K562 (cell line): Measurements from ENCODE around the gene ZNF521. TPM values are rescaled to one million over a fixed set of nuclear protein-coding genes. Genes with fewer than 3 reads are reported as not detected.
A peak's percentile ranks its signal among the peaks of the same experiment; 100 is the strongest.
"Not testable (repeated sequence)": the region's sequence is repeated elsewhere in the genome, so short reads cannot be mapped to it uniquely, and the experiment has no call there.

Experiments
- ATAC-seq: fragments of 200-7000 bp; cut with Tn5 transposase; 3 replicates; pipeline ENCODE4 v1.9.1; 2020; ENCODE audit warnings: moderate library complexity
- BruUV-seq: library from RNA; stranded (reverse); fragments of 400-500 nt; replicated peaks from 2 replicates; lab custom pipeline; 2021; lab: Mats Ljungman, UMichigan
- CTCF ChIA-PET: fragments of 300-600 bp; formaldehyde crosslinking; extraction: SDS; loops from one replicate; lab custom pipeline; 2021; ENCODE audit warnings: low intra/inter-chr PET ratio; lab: Yijun Ruan, JAX
- POLR2A ChIA-PET: fragments of 300-600, 350-650 bp; sonication (Branson Sonifier 250); formaldehyde crosslinking; extraction: SDS; loops from one replicate; lab custom pipeline; 2021; ENCODE audit warnings: antibody characterized with exemption, inconsistent platforms; lab: Yijun Ruan, JAX
- DNase-seq, 4 experiments: peaks; one replicate each; pipeline versions ENCODE4 v3.0.0 to v3.0.0-alpha.2; 2011 to 2018; ENCODE audit warnings: low spot score in 3 of 4, mixed read lengths in 3 of 4; ENCODE audit errors: extremely low read depth in 1 of 4
- FAIRE-seq: peaks from 2 replicates; lab custom pipeline; 2011; peaks lifted over from hg19 to GRCh38; lab: Jason Lieb, UNC
- H2AFZ ChIP-seq: 2 replicates; pipeline ENCODE4 v1.6.0; 2011; ENCODE audit warnings: low read depth, low read length, control low read depth, inconsistent platforms
- H3K27ac ChIP-seq: fragments of 200-600 bp; 3 replicates; pipeline ENCODE4 v1.8.0; 2011; ENCODE audit warnings: low read depth, mild to moderate bottlenecking, control low read depth, inconsistent platforms, low read length, moderate library complexity, mixed read lengths; ENCODE audit errors: extremely low read depth
- H3K27me3 ChIP-seq, 2 experiments: fragments of 300-600 bp in 1 of 2; 2 replicates in 1 of 2; 3 replicates in 1 of 2; pipeline versions ENCODE4 v1.6.0 to v1.8.0; 2011; ENCODE audit warnings: inconsistent platforms in 2 of 2, low read length in 2 of 2, mild to moderate bottlenecking in 1 of 2, mixed read lengths in 1 of 2, moderate library complexity in 1 of 2; ENCODE audit not compliant: control insufficient read depth in 2 of 2, insufficient read depth in 2 of 2
- H3K36me3 ChIP-seq: fragments of 300-600 bp; 3 replicates; pipeline ENCODE4 v1.8.0; 2011; ENCODE audit warnings: mild to moderate bottlenecking, low read length, inconsistent platforms; ENCODE audit not compliant: control insufficient read depth, insufficient read depth
- H3K4me1 ChIP-seq, 2 experiments: fragments of 200-600 bp in 1 of 2; replicated peaks in 1 of 2; 2 replicates in 1 of 2; 3 replicates in 1 of 2; pipeline versions ENCODE4 v1.5.1 to v1.8.0; 2011; ENCODE audit warnings: inconsistent platforms in 2 of 2, low read length in 2 of 2, mild to moderate bottlenecking in 1 of 2, mixed read lengths in 1 of 2, moderate library complexity in 1 of 2; ENCODE audit not compliant: control insufficient read depth in 2 of 2, insufficient read depth in 2 of 2
- H3K4me2 ChIP-seq: 2 replicates; pipeline ENCODE4 v1.6.1; 2011; ENCODE audit warnings: low read length, control low read depth, inconsistent platforms, mixed read lengths; ENCODE audit not compliant: insufficient read depth
- H3K4me3 ChIP-seq: fragments of 200-600 bp; sonication (generic), shearing (Covaris generic); 2 replicates; pipeline ENCODE4 v1.5.1; 2016; ENCODE audit warnings: control low read depth, inconsistent platforms
- H3K79me2 ChIP-seq: fragments of 200-600 bp; 3 replicates; pipeline ENCODE4 v1.8.0; 2011; ENCODE audit warnings: low read length, inconsistent platforms; ENCODE audit not compliant: control insufficient read depth, insufficient read depth
- H3K9ac ChIP-seq, 2 experiments: 2 replicates each; pipeline versions ENCODE4 v1.6.0 to v1.6.1; 2011; ENCODE audit warnings: low read depth in 2 of 2, low read length in 2 of 2, control low read depth in 1 of 2, inconsistent platforms in 1 of 2, mild to moderate bottlenecking in 1 of 2, mixed read lengths in 1 of 2; ENCODE audit not compliant: insufficient read depth in 1 of 2
- H3K9me1 ChIP-seq: one replicate; pipeline ENCODE4 v1.6.0; 2011; ENCODE audit warnings: inconsistent platforms, mild to moderate bottlenecking, low read length, moderate library complexity; ENCODE audit not compliant: control insufficient read depth, insufficient read depth
- H3K9me3 ChIP-seq: replicated peaks from 2 replicates; pipeline ENCODE4 v1.5.1; 2011; ENCODE audit warnings: low read depth, low read length, inconsistent platforms; ENCODE audit not compliant: control insufficient read depth, insufficient read depth
- H4K20me1 ChIP-seq: replicated peaks from 2 replicates; pipeline ENCODE4 v1.6.1; 2011; ENCODE audit warnings: low read length, inconsistent platforms, mixed read lengths; ENCODE audit not compliant: control insufficient read depth, insufficient read depth
- YY1 ChIP-seq, 3 experiments: IDR thresholded peaks; 2 replicates each; pipeline ENCODE4 v1.6.1; 2011; ENCODE audit warnings: low read length in 2 of 3, mild to moderate bottlenecking in 2 of 3, moderate library complexity in 2 of 3, borderline replicate concordance in 1 of 3, control low read depth in 1 of 3, low read depth in 1 of 3; ENCODE audit not compliant: insufficient read depth in 3 of 3, insufficient replicate concordance in 2 of 3, control insufficient read depth in 1 of 3, insufficient read length in 1 of 3; ENCODE audit errors: extremely low read depth in 1 of 3
- ZNF57 ChIP-seq: fragments of 450-650 bp; formaldehyde crosslinking; IDR thresholded peaks from 2 replicates; pipeline ENCODE4 v1.4.0; 2020; ENCODE audit warnings: mild to moderate bottlenecking, moderate library complexity
- WGBS: fragments of 100-300 bp; shearing (Covaris generic); methylation state at CpG from one replicate; pipeline ENCODE4 v1.1.6; 2016; ENCODE audit warnings: low coverage, mixed read lengths; ENCODE audit not compliant: insufficient coverage; ENCODE audit errors: missing lambda C conversion rate; 5-methylcytosine and 5-hydroxymethylcytosine counted together
- in situ Hi-C: fragments of 300-500 bp; cut with MboI; formaldehyde crosslinking; loops from 4 replicates; pipeline ENCODE4 v1.15.0; 2018; ENCODE audit warnings: inconsistent platforms, mixed read lengths
- intact Hi-C: fragments of 100-400 bp; cut with micrococcal nuclease; formaldehyde crosslinking; loops from 2 replicates; pipeline ENCODE4 v1.14.2; 2022
- polyA plus RNA-seq, 8 experiments: library from polyadenylated mRNA; depleted of rRNA in 4 of 8; stranded (reverse) in 5 of 8; unstranded in 3 of 8; fragments of >200 nt; fragmentation: Nextera tagmentation in 2 of 8; fragmentation: Illumina TruSeq in 1 of 8; extraction: Ambion mirVana in 2 of 8; extraction: Trizol in 1 of 8; gene quantifications; 2 replicates each; pipeline versions ENCODE4 v1.2.1 to v1.2.3, GENCODE V29; 2011 to 2014; ENCODE audit warnings: inconsistent platforms in 1 of 8, missing spikeins in 1 of 8
- total RNA-seq, 7 experiments: library from RNA; depleted of rRNA in 6 of 7; stranded (reverse); fragments of >200 nt in 6 of 7; fragmentation: Illumina TruSeq in 2 of 7; extraction: Trizol in 2 of 7; gene quantifications; 2 replicates each; pipeline versions ENCODE4 v1.2.1 to v1.2.3, GENCODE V29; 2011 to 2021; ENCODE audit warnings: low replicate concordance in 1 of 7

Gene ZNF521
- total and polyA plus RNA-seq, 9 of the 15 experiments (the other 6 are each of a cell fraction or from before 2014, with no cell fraction given), result 1.2 to 5.8 (median 1.6) TPM

DNA sequence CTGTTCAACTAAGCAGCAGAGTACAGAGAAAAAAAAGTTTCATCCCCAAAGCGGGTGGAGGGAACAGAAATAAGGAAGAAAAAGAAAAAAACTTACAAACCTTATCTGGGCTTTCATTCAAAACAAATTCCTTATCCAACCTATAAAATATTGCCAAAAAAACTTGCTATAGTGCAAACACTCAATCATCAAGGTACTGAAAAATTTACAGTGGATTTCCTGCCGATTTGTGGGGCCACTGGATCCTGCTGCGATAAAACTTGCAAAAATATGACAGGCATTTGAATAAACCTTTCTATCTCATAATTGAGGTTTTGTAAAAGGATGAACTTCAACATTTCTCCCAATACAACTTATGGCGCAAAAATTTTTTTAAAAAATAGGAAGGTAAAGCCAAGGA lies 77.0 kb downstream of the ZNF521 start (continued):
- no peak for TF ChIP-seq ZNF57 (CRISPR knock-in tag)

DNA sequence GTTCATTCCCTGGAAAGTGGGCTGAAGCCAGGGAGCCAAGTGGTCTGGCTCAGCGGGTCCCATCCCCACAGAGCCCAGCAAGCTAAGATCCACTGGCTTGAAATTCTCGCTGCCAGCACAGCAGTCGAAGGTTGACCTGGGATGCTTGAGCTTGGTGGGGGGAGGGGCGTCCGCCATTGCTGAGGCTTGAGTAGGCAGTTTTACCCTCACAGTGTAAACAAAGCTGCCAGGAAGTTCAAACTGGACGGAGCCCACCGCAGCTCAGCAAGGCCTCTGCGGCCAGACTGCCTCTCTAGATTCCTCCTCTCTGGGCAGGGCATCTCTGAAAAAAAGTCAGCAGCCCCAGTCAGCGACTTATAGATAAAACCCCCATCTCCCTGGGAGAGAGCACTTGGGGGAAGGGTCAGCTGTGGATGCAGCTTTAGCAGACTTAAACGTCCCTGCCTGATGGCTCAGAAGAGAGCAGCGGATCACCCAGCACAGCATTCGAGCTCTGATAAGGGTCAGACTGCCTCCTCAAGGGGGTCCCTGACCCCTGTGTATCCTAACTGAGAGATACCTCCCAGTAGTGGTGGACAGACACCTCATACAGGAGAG lies 84.9 kb downstream of the ZNF521 start:
- H3K9me1 ChIP-seq, H3K27ac ChIP-seq, H3K4me3 ChIP-seq, intact Hi-C loops, H2AFZ ChIP-seq, H3K27me3 ChIP-seq, in situ Hi-C loops, ATAC-seq, DNase-seq, CTCF ChIA-PET, H3K4me1 ChIP-seq, BruUV-seq, H4K20me1 ChIP-seq, H3K36me3 ChIP-seq, H3K9ac ChIP-seq, H3K79me2 ChIP-seq, FAIRE-seq, H3K9me3 ChIP-seq, H3K4me2 ChIP-seq: not testable (repeated sequence)
- WGBS, result under 1% methylated on average over 12 of the region's 12 CpGs
- TF ChIP-seq YY1 (IDR thresholded peaks at IDR 0.05; ENCODE audit: borderline replicate concordance in 1 of 3, control insufficient read depth in 1 of 3, extremely low read depth in 1 of 3, insufficient read depth in 3 of 3, insufficient read length in 1 of 3, insufficient replicate concordance in 2 of 3, low read depth in 1 of 3, low read length in 2 of 3), result peak in 1 of 3 experiments; percentile 39
- POLR2A ChIA-PET, result interaction anchor here (0.6 kb wide), 1 partner anchor 152 kb away, joined by 3 read pairs; no protein-coding TSS in a partner anchor
